Sigmoid colon (tissue), 7 donors: ENCODE measurements around the gene C1orf21. TPM values are rescaled to one million over a fixed set of nuclear protein-coding genes. Genes with fewer than 3 reads are reported as not detected.

Experiments
- DNase-seq: peaks from one replicate; pipeline ENCODE4 v3.0.0-alpha.2; 2019
- H3K27ac ChIP-seq, 4 donors: fragments of 200-600 bp; sonication (generic); one replicate each; pipeline ENCODE4 v1.5.1; 2016 to 2019; ENCODE audit warnings: mild to moderate bottlenecking in 1 of 4
- H3K27me3 ChIP-seq, 3 donors: fragments of 200-600 bp; sonication (generic); one replicate each; pipeline ENCODE4 v1.5.1; 2019; ENCODE audit warnings: mild to moderate bottlenecking in 1 of 3
- H3K36me3 ChIP-seq, 4 donors: fragments of 200-600 bp; sonication (generic); one replicate each; pipeline ENCODE4 v1.5.1; 2016 to 2019
- H3K4me1 ChIP-seq, 4 donors: fragments of 200-600 bp; sonication (generic); one replicate each; pipeline ENCODE4 v1.5.1; 2017 to 2019
- H3K4me3 ChIP-seq, 4 donors: fragments of 200-600 bp; sonication (generic); one replicate each; pipeline ENCODE4 v1.5.1; 2017 to 2019; ENCODE audit warnings: mild to moderate bottlenecking in 2 of 4, moderate library complexity in 1 of 4
- H3K9me3 ChIP-seq, 4 donors: fragments of 200-600 bp in 3 of 4; sonication (generic) in 3 of 4; one replicate each; pipeline versions ENCODE4 v1.5.1 to v1.6.1; 2013 to 2019
- EP300 ChIP-seq, 4 donors: sonication (generic); formaldehyde crosslinking; IDR thresholded peaks; one replicate each; pipeline ENCODE4 v1.6.1; 2017; ENCODE audit warnings: antibody characterized with exemption in 4 of 4
- POLR2A ChIP-seq, 2 donors: fragments of 450-650 bp; IDR thresholded peaks; one replicate each; pipeline ENCODE4 v1.6.1; 2016; ENCODE audit warnings: antibody characterized with exemption in 2 of 2, mild to moderate bottlenecking in 2 of 2, moderate library complexity in 2 of 2
- POLR2AphosphoS5 ChIP-seq, 4 donors: sonication (generic); formaldehyde crosslinking; IDR thresholded peaks; one replicate each; pipeline ENCODE4 v1.6.1; 2017; ENCODE audit warnings: antibody characterized with exemption in 4 of 4
- WGBS, 2 donors: extraction: QIAGEN DNeasy Blood & Tissue Kit; methylation state at CpG; one replicate each; pipeline ENCODE4 v1.1.7; 2013; 5-methylcytosine and 5-hydroxymethylcytosine counted together
- intact Hi-C: fragments of 100-400 bp; cut with DNase I; formaldehyde crosslinking; loops from one replicate; pipeline ENCODE4 v1.15.1; 2023
- polyA plus RNA-seq, 3 donors: library from polyadenylated mRNA; stranded (reverse); fragments of 200-250 nt; gene quantifications; one replicate each; pipeline ENCODE4 v1.2.3, GENCODE V29; 2013
- total RNA-seq, 4 donors: library from RNA; depleted of rRNA; stranded (reverse); fragments of >200 nt; gene quantifications; one replicate each; pipeline ENCODE4 v1.1.0, GENCODE V29; 2016
- TF ChIP-seq, protein P1 (sequence below), 4 experiments: fragments of 450-650 bp in 3 of 4; fragments of 200-600 bp in 1 of 4; IDR thresholded peaks; one replicate each; pipeline ENCODE4 v1.5.1; 2016 to 2019; ENCODE audit warnings: antibody characterized with exemption in 4 of 4, mild to moderate bottlenecking in 3 of 4, moderate library complexity in 2 of 4
- donor health status: healthy with polysubstance abuse.
- donor health status: Bipolar disorder and iron deficiency.
- donor health status: healthy.

C1orf21 gene
- total and polyA plus RNA-seq, 7 donors: 39.5 to 109 (median 80.0) TPM

DNA sequence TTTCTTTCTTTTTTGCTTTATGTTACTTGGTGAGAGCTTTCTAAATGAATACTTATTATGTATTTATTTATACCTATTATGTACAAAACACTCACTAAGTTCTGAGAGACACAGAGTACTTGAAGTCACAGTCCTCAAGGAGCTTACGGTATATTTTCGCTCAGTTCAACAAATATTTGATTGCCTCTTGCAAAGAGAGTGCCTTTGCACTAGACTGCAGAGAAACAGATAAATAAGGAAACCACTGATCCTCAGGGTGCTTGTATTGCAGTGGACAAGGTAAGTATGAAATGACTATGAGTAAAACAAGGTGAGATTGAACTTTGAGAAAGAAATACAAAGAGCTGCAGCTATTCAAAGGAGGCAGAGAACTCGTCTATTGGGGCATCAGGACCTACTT lies 123.3 kb downstream of the C1orf21 start:
- H3K27me3 ChIP-seq: no peaks in the 10 kb centered on the region
- no peak for DNase-seq
- H3K36me3 ChIP-seq: no peaks in the 10 kb centered on the region
- WGBS, 2 donors: 93 to 96% methylated on average over 3 of the region's 3 CpGs
- no peaks in the 10 kb centered on the region for H3K9me3 ChIP-seq
- no peak overlapping the region for H3K4me3 ChIP-seq
- H3K27ac ChIP-seq: no peak overlapping the region
- no peak for TF ChIP-seq POLR2AphosphoS5 (IDR thresholded peaks at IDR 0.05)
- TF ChIP-seq POLR2A (IDR thresholded peaks at IDR 0.05): no peak
- TF ChIP-seq, protein P1, sequence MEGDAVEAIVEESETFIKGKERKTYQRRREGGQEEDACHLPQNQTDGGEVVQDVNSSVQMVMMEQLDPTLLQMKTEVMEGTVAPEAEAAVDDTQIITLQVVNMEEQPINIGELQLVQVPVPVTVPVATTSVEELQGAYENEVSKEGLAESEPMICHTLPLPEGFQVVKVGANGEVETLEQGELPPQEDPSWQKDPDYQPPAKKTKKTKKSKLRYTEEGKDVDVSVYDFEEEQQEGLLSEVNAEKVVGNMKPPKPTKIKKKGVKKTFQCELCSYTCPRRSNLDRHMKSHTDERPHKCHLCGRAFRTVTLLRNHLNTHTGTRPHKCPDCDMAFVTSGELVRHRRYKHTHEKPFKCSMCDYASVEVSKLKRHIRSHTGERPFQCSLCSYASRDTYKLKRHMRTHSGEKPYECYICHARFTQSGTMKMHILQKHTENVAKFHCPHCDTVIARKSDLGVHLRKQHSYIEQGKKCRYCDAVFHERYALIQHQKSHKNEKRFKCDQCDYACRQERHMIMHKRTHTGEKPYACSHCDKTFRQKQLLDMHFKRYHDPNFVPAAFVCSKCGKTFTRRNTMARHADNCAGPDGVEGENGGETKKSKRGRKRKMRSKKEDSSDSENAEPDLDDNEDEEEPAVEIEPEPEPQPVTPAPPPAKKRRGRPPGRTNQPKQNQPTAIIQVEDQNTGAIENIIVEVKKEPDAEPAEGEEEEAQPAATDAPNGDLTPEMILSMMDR (IDR thresholded peaks at IDR 0.05): no peak
- TF ChIP-seq EP300 (IDR thresholded peaks at IDR 0.05): no peak
- peaks cover 0 to 36% (median 30%) of the 10 kb centered on the region in 4 donors for H3K4me1 ChIP-seq
- intact Hi-C loops: no loop called here

DNA sequence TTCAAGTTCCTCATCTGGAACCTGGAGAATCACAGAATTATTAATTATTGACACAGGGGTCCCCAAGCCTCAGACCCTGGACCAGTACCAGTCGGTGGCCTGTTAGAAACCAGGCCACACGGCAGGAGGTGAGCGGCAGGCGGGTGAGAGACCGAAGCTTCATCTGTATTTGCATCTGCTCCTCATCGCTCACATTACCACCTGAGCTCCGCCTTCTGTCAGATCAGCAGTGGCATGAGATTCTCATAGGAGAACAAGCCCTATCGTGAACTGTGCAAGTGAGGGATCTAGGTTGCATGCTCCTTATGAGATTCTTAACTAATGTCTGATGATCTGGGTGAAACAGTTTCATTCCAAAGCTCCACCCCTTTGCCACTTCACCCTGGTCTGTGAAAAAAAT lies 125.9 kb downstream of the C1orf21 start:
- Histone ChIP-seq H3K4me3 (no peak overlapping the region), H3K27me3 (no peaks in the 10 kb centered on the region), H3K36me3 (no peaks in the 10 kb centered on the region), H3K4me1 (peaks cover 0 to 28% (median 21%) of the 10 kb centered on the region in 4 donors), H3K9me3 (no peaks in the 10 kb centered on the region), H3K27ac (no peak overlapping the region)
- intact Hi-C loops: no loop called here
- TF ChIP-seq EP300 (IDR thresholded peaks at IDR 0.05): no peak
- TF ChIP-seq POLR2AphosphoS5 (IDR thresholded peaks at IDR 0.05): no peak
- TF ChIP-seq POLR2A (IDR thresholded peaks at IDR 0.05): no peak
- TF ChIP-seq, protein P1 (IDR thresholded peaks at IDR 0.05): no peak
- DNase-seq: no peak
- WGBS, 2 donors: 84 to 86% methylated on average over 8 of the region's 8 CpGs

DNA sequence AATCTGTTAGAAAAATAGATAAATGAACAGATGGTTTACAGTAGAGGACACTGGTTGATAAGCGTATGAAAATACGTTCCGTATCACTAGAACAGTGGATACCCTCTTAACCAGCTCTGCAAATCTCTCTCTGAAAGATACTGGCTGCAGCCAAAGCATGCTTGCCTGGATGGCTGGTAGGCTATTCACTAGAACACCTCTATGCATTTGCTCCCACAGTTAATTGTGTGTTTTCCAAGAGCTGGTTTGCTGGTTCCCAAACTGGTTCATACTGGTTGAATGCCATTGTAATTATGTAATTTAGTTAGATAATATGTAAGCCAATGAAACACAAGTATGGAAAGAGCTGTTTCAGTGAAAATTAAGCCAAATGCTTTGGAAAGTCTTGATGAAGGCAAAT lies 126.6 kb downstream of the C1orf21 start:
- Histone ChIP-seq H3K27ac (peak overlapping the region in 1 of 4 donors; percentile 16), H3K4me3 (no peak overlapping the region), H3K27me3 (no peaks in the 10 kb centered on the region), H3K9me3 (no peaks in the 10 kb centered on the region), H3K4me1 (peaks cover 0 to 24% (median 17%) of the 10 kb centered on the region in 4 donors), H3K36me3 (no peaks in the 10 kb centered on the region)
- TF ChIP-seq, protein P1 (IDR thresholded peaks at IDR 0.05): no peak
- no peak for TF ChIP-seq POLR2AphosphoS5 (IDR thresholded peaks at IDR 0.05)
- TF ChIP-seq POLR2A (IDR thresholded peaks at IDR 0.05): no peak
- intact Hi-C loops: no loop called here
- WGBS, 2 donors: 89 to 93% methylated on average over 3 of the region's 3 CpGs
- DNase-seq: no peak

DNA sequence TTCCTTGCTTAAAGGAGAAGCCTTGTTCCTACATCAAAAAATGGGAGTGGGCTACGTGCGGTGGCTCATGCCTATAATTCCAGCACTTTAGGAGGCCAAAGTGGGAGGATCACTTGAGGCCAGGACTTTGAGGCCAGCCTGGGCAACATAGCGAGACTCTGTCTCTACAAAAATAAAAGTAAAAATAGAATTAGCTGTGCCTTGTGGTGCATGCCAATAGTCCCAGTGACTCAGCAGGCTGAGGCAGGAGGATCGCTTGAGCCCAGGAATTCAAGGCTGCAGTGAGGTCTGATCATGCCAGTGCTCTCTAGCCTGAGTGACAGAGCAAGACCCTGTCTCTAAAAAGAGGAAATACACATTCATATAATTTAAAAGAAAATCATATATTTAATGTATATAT lies 127.1 kb downstream of the C1orf21 start:
- peak; percentile 75 for DNase-seq
- WGBS, 2 donors: 84 to 86% methylated on average over 4 of the region's 4 CpGs
- peak overlapping the region in 1 of 4 donors; percentile 16 for H3K27ac ChIP-seq

More for the DNA sequence above, 127.1 kb downstream of the C1orf21 start:
- Histone ChIP-seq H3K27me3 (no peaks in the 10 kb centered on the region), H3K9me3 (no peaks in the 10 kb centered on the region), H3K4me1 (peaks cover 0 to 24% (median 14%) of the 10 kb centered on the region in 4 donors), H3K4me3 (no peak overlapping the region), H3K36me3 (no peaks in the 10 kb centered on the region)
- intact Hi-C loops: no loop called here
- TF ChIP-seq EP300 (IDR thresholded peaks at IDR 0.05): no peak
- no peak for TF ChIP-seq POLR2AphosphoS5 (IDR thresholded peaks at IDR 0.05)
- TF ChIP-seq POLR2A (IDR thresholded peaks at IDR 0.05): no peak
- TF ChIP-seq, protein P1 (IDR thresholded peaks at IDR 0.05): no peak
